Measurements from ENCODE around the gene KMT2B.
A peak's percentile ranks its signal among the peaks of the same experiment; 100 is the strongest.
"Not testable (repeated sequence)": the region's sequence is repeated elsewhere in the genome, so short reads cannot be mapped to it uniquely, and the experiment has no call there.

Gene KMT2B

DNA sequence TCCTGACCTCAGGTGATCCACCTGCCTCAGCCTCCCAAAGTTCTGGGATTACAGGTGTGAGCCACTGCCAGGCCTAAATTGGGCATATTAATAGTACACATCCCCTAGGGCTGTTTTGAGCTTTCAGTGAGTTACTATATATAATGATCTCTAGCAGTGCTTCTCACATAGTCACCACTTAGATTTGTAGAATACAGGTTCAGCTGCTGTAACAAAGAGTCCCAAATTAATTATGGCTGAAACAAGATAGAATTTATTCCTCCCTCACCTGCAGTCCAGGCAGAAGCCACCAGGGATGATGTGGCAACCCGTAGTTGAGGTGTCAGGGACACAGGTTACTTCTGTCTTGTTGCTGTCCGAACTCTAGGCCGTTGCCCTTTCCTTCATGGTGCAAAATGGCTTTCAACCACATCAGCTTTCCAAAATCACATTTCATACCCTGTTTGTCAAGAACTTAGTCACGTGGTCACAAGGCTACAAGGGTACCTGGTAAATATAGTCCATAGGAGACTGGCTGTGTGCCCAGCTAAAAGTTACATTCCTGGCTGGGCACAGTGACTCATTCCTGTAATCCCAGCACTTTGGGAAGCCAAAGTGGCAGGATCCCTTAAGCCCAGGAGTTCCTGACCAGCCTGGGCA is 43.0 kb downstream of the KMT2B start:
- Histone ChIP-seq H3K9ac (no peak overlapping the region), H3K4me2 (no peak overlapping the region), H3K9me3 (replicated peaks in 1 of 11) (no peaks in the 10 kb centered on the region), H3K4me3 (no peak overlapping the region), H3K27ac (no peak overlapping the region), H4K20me1 (peaks cover 0 to 24% (median 0%) of the 10 kb centered on the region in 11 experiments; a peak in 7 of 22 replicates), H3K4me1 (peaks cover 25 to 41% (median 30%) of the 10 kb centered on the region in 10 experiments), H3K27me3 (peaks cover 0 to 5% (median 3%) of the 10 kb centered on the region in 11 experiments; a peak in 8 of 22 replicates), H3K36me3 (peaks cover 42 to 69% (median 54%) of the 10 kb centered on the region in 11 experiments)
- no peak for TF ChIP-seq Cebpa-rat (IDR thresholded peaks at IDR 0.05)

DNA sequence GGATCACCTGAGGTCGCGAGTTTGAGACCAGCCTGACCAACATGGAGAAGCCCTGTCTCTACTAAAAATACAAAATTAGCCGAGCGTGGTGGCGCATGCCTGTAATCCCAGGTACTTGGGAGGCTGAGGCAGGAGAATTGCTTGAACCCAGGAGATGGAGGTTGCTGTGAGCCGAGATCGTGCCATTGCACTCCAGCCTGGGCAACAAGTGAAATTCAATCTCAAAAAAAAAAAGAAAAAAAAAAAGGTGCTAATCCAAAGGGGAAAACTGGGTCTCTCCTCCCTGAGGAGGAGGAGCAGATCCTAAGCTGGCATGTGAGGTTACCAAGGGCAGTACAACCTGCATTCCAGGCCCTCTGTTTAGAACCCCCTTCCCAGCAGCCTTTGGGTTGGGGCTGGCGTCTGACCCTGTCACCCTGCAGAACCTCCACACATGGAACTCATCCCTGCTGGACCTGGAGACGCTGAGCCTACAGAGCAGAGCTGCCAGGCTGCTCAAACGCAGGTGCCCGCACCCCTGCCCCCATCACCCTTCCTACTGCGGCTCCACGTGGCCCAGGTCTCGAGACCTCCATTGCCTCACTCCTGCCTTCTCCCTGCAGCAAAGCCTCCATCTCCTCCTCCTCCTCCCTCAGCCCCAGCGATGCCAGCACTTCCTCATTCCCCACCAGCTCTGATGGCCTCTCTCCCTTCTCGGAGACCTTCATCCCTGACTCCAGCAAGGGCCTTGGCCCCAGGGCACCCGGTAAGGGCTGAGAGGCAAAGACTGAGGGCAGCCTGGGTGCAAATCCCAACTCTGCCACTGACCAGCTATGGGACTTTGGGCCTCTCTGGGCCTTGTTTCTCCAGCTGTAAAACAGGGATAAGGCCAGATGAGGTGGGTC is 46.9 kb downstream of the KMT2B start:
- H3K9ac ChIP-seq = no peak overlapping the region

DNA sequence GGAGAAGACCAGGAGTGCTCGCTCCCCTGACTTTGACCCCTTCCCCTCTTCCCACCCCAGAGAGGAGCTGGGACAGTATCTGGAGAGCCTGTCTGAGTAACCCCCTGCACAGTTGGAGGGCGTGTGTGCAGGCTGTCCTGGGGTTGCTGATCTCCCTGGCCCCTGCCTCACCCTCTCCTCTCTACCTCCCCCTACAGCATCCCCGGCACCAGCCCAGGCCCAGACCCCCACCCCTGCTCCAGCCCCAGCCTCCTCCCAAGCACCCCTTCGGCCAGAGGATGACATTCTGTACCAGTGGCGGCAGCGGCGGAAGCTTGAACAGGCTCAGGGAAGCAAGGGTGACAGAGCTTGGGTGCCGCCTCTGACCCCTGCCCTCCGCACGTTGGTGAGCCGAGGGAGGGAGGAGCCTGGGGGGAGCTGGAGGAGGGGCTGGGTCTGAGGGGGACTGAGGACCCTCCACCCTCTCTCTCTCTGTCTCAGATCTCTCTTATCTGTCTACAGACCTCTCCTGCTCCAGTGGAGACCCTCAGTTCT is 48.8 kb downstream of the KMT2B start:
- H3K36me3 ChIP-seq = peaks cover 24 to 60% (median 42%) of the 10 kb centered on the region in 11 experiments
- peaks cover 0 to 18% (median 0%) of the 10 kb centered on the region in 11 experiments; a peak in 4 of 22 replicates for H4K20me1 ChIP-seq
- H3K9me3 ChIP-seq (replicated peaks in 1 of 11) = no peaks in the 10 kb centered on the region
- H3K4me1 ChIP-seq = peaks cover 26 to 46% (median 36%) of the 10 kb centered on the region in 10 experiments
- peak overlapping the region in 7 of 11 experiments; percentile 69 to 82 (median 79); a peak in 12 of 22 replicates for H3K27ac ChIP-seq
- H3K4me2 ChIP-seq = peak overlapping the region; percentile 70 to 98 (median 94); a peak in 20 of 22 replicates
- no peak for TF ChIP-seq Cebpa-rat (IDR thresholded peaks at IDR 0.05)
- 0 out of 20 replicates have a peak overlapping the region, but pooled peaks of 1 of the 10 experiments have one; percentile 35 for H3K4me3 ChIP-seq
- H3K9ac ChIP-seq = peak overlapping the region in 8 of 11 experiments; percentile 58 to 79 (median 72); a peak in 12 of 22 replicates
- no peaks in the 10 kb centered on the region for H3K27me3 ChIP-seq

More for the DNA sequence above, 46.9 kb downstream of the KMT2B start:
- H3K27ac ChIP-seq = no peak overlapping the region
- no peak for TF ChIP-seq Cebpa-rat (IDR thresholded peaks at IDR 0.05)
- H3K4me2 ChIP-seq = no peak overlapping the region
- peaks cover 30 to 49% (median 38%) of the 10 kb centered on the region in 10 experiments for H3K4me1 ChIP-seq
- H3K9me3 ChIP-seq (replicated peaks in 1 of 11) = no peaks in the 10 kb centered on the region
- H3K27me3 ChIP-seq = no peaks in the 10 kb centered on the region
- peaks cover 42 to 75% (median 59%) of the 10 kb centered on the region in 11 experiments for H3K36me3 ChIP-seq
- H4K20me1 ChIP-seq = peaks cover 0 to 24% (median 0%) of the 10 kb centered on the region in 11 experiments; a peak in 7 of 22 replicates
- H3K4me3 ChIP-seq = no peak overlapping the region

DNA sequence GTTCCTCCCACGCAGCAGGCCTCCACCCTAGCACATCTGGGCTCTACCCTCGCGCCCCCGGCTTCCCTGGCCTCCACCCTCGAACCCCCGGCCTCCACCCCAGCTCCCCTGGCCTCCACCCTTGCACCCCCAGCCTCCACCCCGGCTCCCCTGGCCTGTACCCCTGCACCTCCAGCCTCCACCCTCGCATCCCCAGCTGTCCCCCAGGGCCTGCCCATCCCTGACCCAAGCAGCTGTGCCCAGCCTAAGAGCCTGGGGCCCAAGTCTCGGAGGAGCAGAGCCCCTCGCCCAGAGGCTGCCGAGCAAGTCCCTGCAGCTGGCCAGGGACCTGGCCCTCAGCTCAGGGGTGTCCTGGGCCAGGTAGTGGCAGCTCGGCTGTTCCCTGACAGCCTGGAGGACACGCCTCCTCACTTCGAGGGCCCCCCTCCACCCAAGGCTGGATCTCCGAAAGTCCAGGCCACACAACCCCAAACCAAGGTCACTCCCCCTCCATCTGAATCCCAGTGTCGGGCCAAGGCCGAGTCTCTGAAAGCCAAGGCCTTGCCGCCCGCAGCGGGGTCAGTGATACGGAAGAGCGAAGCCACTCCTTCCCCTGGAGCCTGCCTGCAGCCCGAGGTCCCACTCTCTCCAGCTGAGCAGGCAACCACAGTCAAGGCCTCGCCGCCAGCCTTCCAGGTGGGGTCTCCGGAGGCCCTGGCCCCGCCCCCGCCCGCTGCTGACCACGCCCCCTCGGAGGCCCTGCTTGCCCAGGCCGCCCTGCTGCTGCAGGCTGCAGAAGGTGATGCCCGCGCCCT is 49.7 kb downstream of the KMT2B start:
- H3K9ac ChIP-seq = peak overlapping the region in 10 of 11 experiments; percentile 34 to 79 (median 72); a peak in 18 of 22 replicates
- no peaks in the 10 kb centered on the region for H3K27me3 ChIP-seq
- peak overlapping the region; percentile 70 to 98 (median 94) for H3K4me2 ChIP-seq
- peaks cover 0 to 18% (median 0%) of the 10 kb centered on the region in 11 experiments; a peak in 4 of 22 replicates for H4K20me1 ChIP-seq
- H3K4me1 ChIP-seq = peaks cover 26 to 46% (median 36%) of the 10 kb centered on the region in 10 experiments
- H3K4me3 ChIP-seq = peak overlapping the region in 7 of 10 experiments; percentile 18 to 41 (median 36); a peak in 9 of 20 replicates
- TF ChIP-seq Cebpa-rat (IDR thresholded peaks at IDR 0.05) = no peak
- peak overlapping the region in 8 of 11 experiments; percentile 50 to 82 (median 77); a peak in 17 of 22 replicates for H3K27ac ChIP-seq
- H3K36me3 ChIP-seq = peaks cover 17 to 51% (median 34%) of the 10 kb centered on the region in 11 experiments
- H3K9me3 ChIP-seq (replicated peaks in 1 of 11) = no peaks in the 10 kb centered on the region

DNA sequence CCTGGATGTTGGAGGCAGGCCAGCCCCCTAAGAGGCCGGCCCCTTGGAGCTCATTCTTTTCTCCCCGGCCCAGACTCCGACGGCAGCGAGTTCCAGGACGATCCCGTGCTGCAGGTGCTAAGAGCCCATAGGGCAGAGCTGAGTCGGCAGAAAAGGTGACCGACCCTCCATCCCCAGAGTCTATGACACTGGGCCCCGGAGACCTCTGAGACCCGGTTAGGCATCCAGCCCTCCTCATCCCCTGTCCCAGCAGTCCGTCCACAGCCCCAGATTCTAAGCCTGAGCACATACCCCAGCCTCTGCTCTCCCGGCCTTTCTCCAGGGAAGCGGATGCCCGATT is 50.2 kb downstream of the KMT2B start:
- no peaks in the 10 kb centered on the region for H3K9me3 ChIP-seq (replicated peaks in 1 of 11)
- peak overlapping the region; percentile 70 to 98 (median 94) for H3K4me2 ChIP-seq
- H3K27ac ChIP-seq = peak overlapping the region in 6 of 11 experiments; percentile 49 to 82 (median 67); a peak in 12 of 22 replicates
- H3K4me1 ChIP-seq = peaks cover 26 to 46% (median 36%) of the 10 kb centered on the region in 10 experiments
- H3K36me3 ChIP-seq = peaks cover 17 to 46% (median 28%) of the 10 kb centered on the region in 11 experiments; a peak in 21 of 22 replicates
- no peaks in the 10 kb centered on the region for H3K27me3 ChIP-seq
- no peak for TF ChIP-seq Cebpa-rat (IDR thresholded peaks at IDR 0.05)
- peak overlapping the region in 10 of 11 experiments; percentile 25 to 79 (median 68); a peak in 16 of 22 replicates for H3K9ac ChIP-seq
- peaks cover 0 to 18% (median 0%) of the 10 kb centered on the region in 11 experiments; a peak in 4 of 22 replicates for H4K20me1 ChIP-seq
- H3K4me3 ChIP-seq = peak overlapping the region in 6 of 10 experiments; percentile 18 to 38 (median 31); a peak in 8 of 20 replicates

DNA sequence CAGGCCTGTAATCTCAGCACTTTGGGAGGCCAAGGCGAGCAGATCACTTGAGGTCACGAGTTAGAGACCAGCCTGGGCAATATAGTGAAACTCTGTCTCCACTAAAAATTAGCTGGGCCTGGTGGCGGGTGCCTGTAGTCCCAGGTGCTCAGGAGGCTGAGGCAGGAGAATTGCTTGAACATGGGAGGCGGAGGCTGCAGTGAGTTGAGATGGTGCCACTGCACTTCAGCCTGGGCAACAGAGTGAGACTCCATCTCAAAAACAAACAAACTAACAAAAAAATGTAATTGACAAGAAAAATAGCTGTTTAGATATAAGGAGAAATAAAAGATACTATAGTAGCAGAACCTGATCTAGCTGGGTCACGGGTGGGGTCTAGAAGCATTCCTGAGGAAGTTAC is 54.6 kb downstream of the KMT2B start:
- not testable (repeated sequence) for H3K4me3 ChIP-seq; H3K4me2 ChIP-seq; H3K9ac ChIP-seq; H3K9me3 ChIP-seq (replicated peaks in 1 of 11); H3K27me3 ChIP-seq; H3K27ac ChIP-seq
- peaks cover 35 to 52% (median 47%) of the 10 kb centered on the region in 10 experiments for H3K4me1 ChIP-seq
- peaks cover 0 to 10% (median 0%) of the 10 kb centered on the region in 11 experiments; a peak in 7 of 22 replicates for H4K20me1 ChIP-seq
- peaks cover 0 to 17% (median 2%) of the 10 kb centered on the region in 11 experiments; a peak in 11 of 22 replicates for H3K36me3 ChIP-seq

DNA sequence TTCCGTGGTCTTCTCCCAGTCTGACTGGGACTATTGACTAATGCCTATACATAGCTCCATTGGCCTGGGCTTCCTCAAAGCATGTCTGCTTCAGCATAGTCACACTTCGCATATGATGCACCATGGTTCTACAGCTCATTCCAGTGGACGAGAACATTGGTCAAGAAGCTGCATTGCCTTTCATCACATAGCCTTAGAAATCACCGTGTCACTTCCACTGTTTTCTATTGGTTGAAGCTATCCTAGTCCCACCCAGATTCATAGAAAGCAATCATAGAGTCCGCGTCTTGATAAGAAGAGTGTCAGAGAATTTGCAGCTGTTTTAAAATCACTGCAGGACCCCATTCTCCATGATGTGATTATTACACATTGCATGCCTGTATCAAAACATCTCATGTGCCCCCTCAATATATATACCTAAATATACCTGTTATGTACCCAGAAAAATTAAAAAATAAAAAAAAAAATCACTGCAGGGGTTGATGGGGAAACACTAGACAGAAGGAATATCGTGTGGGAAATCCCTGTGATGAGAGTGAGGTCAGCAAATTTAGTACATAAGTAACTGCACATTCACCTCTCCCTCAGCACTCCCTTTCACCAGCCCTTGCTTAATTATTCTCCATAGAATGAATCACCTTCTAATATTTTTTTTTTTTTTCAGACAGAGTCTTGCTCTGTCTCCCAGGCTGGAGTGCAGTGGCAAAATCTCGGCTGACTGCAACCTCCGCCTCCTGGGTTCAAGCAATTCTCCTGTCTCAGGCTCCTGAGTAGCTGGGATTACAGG is 55.4 kb downstream of the KMT2B start:
- Histone ChIP-seq H3K27ac (no peak overlapping the region), H3K4me3 (no peak overlapping the region), H3K36me3 (peaks cover 0 to 25% (median 11%) of the 10 kb centered on the region in 11 experiments; a peak in 19 of 22 replicates), H3K9ac (no peak overlapping the region), H3K9me3 (replicated peaks in 1 of 11) (no peaks in the 10 kb centered on the region), H4K20me1 (peaks cover 0 to 10% (median 0%) of the 10 kb centered on the region in 11 experiments; a peak in 7 of 22 replicates), H3K4me1 (peaks cover 26 to 49% (median 44%) of the 10 kb centered on the region in 10 experiments), H3K4me2 (no peak overlapping the region), H3K27me3 (no peaks in the 10 kb centered on the region)
- TF ChIP-seq Cebpa-rat (IDR thresholded peaks at IDR 0.05) = no peak
